GM12892 (cell line): ENCODE data around the gene MYL6B.

Experiments
- POLR2A ChIP-seq: IDR thresholded peaks from 2 replicates; pipeline ENCODE4 v1.6.1; 2011; ENCODE audit warnings: low read depth, low read length, control low read depth
- POLR2AphosphoS5 ChIP-seq: IDR thresholded peaks from 2 replicates; pipeline ENCODE4 v1.6.1; 2011; ENCODE audit warnings: low read depth, low read length, control low read depth
- TAF1 ChIP-seq: IDR thresholded peaks from 2 replicates; pipeline ENCODE4 v1.6.1; 2011; ENCODE audit warnings: low read depth, mild to moderate bottlenecking, control low read depth, low read length, borderline replicate concordance

DNA sequence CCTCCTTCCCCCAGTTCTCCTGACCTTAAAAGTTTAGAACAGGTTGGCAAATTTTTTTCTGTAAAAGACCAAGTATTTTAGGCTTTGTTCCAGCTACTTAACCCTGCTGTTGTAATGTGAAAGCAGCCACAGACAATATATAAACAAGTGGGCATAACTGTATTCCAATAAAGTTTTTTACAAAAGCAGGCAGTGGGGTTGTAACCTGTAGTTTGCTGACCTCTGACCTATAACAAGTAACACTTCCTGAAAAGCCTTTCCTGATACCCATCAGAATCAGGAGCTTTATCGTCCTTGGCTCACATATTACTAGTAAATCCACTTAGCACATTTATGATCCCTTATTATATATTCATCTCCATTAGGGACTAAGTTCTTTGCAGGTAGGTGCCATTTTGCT is 50.0 kb downstream of the MYL6B start:
- no peak for TF ChIP-seq POLR2AphosphoS5
- no peak for TF ChIP-seq POLR2A
- TF ChIP-seq TAF1 = no peak
